DMS153 treated with DMSO at 0.1 percent for 48 hours (cell line): ENCODE data around the gene RYR3.

Source experiments
- DNase-seq: peaks from one replicate; lab custom pipeline; 2025; ENCODE audit not compliant: unreplicated experiment; lab: John Stamatoyannopoulos, UW

RYR3 gene

GRCh38 chr15:33310481-33311311 is at the start of gene RYR3:
TSS of gene RYR3 (plus strand) at chr15:33310967. CDS start at chr15:33311046, 79 bp downstream.
- peak; percentile 10 for DNase-seq

GRCh38 chr15:33262306-33262705 is 48.5 kb upstream of the RYR3 start:
- no peak for DNase-seq

GRCh38 chr15:33277689-33278088 is 33.1 kb upstream of the RYR3 start:
- no peak for DNase-seq

- DNase-seq: no peak
These were observed 31.8 kb upstream of the RYR3 start for GRCh38 chr15:33278816-33279612.

- DNase-seq: no peak
These were observed 31.1 kb upstream of the RYR3 start for GRCh38 chr15:33279613-33280205.

- DNase-seq: no peak
These were observed 28.3 kb upstream of the RYR3 start for GRCh38 chr15:33282226-33283020.

GRCh38 chr15:33283576-33283975 is 27.2 kb upstream of the RYR3 start:
- DNase-seq: no peak

- no peak for DNase-seq
These were observed 26.4 kb upstream of the RYR3 start for GRCh38 chr15:33284336-33284735.

GRCh38 chr15:33292717-33293307 is 18.0 kb upstream of the RYR3 start:
- DNase-seq: peak; percentile 14

- DNase-seq: no peak
These were observed 16.9 kb upstream of the RYR3 start for GRCh38 chr15:33293713-33294334.

GRCh38 chr15:33296050-33296449 is 14.7 kb upstream of the RYR3 start:
- DNase-seq: no peak

- DNase-seq: no peak
These were observed 13.9 kb upstream of the RYR3 start for GRCh38 chr15:33296856-33297255.

GRCh38 chr15:33298631-33299030 is 12.1 kb upstream of the RYR3 start:
- no peak for DNase-seq

- DNase-seq: no peak
These were observed 5.8 kb upstream of the RYR3 start for GRCh38 chr15:33304924-33305323.

- peak; percentile 29 for DNase-seq
These were observed 1.0 kb upstream of the RYR3 start for GRCh38 chr15:33309602-33310276.

GRCh38 chr15:33311312-33311971 is 675 bp downstream of the RYR3 start:
- no peak for DNase-seq

GRCh38 chr15:33313491-33313890 is 2.7 kb downstream of the RYR3 start:
- DNase-seq: no peak

GRCh38 chr15:33314069-33314468 is 3.3 kb downstream of the RYR3 start:
- no peak for DNase-seq

GRCh38 chr15:33315044-33315443 is 4.3 kb downstream of the RYR3 start:
- no peak for DNase-seq
